VCaP (cell line): ENCODE results near the gene TREX2.

Experiments used
- H3K27ac ChIP-seq: fragments of 450-650 bp; 2 replicates; pipeline ENCODE4 v1.5.1; 2017
- CTCF ChIP-seq: fragments of 450-650 bp; conservative IDR thresholded peaks from 2 replicates; pipeline ENCODE4 v1.5.1; 2017; ENCODE audit warnings: mild to moderate bottlenecking, moderate library complexity

Gene TREX2

DNA sequence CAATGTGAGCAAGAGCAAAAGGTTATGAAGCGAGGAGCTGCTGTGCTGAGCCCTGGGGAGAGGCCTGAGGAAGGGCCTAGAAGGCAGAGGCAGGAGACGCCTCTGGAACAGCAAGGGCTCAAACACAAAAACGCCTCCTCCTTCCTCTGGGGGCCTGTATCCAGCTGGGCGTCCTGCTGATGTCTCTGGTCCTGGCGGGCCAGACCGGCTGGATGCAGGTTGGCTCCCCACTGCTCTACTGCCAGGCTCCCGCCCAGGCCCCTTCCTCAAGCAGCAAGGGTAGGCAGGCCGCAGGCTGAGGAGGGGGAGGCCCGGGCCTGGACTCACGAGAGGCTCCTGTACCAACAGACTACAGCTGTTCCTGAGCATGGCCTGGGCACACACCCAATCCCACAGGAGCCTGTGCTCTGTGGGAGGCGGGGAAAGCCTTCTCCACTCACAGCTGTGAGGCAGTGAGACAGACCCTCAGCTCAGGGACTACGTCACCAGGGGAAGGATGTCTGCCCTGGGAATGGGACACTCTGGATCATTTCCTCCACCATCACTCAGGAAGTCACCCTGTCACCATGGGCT is 22.2 kb upstream of the TREX2 start:
- no peak for TF ChIP-seq CTCF
- no peak overlapping the region for H3K27ac ChIP-seq

- H3K27ac ChIP-seq, result no peak overlapping the region
- TF ChIP-seq CTCF, result no peak
Observed at GRCh38 chrX:153465691-153466380, 20.0 kb upstream of the TREX2 start.

- H3K27ac ChIP-seq, result no peak overlapping the region; the same call in 1 of the 2 replicates
- no peak for TF ChIP-seq CTCF
Observed at GRCh38 chrX:153464116-153464515, 18.3 kb upstream of the TREX2 start.

GRCh38 chrX:153463556-153463955 is 17.7 kb upstream of the TREX2 start:
- TF ChIP-seq CTCF, result no peak
- peak overlapping the region; percentile 23 for H3K27ac ChIP-seq

DNA sequence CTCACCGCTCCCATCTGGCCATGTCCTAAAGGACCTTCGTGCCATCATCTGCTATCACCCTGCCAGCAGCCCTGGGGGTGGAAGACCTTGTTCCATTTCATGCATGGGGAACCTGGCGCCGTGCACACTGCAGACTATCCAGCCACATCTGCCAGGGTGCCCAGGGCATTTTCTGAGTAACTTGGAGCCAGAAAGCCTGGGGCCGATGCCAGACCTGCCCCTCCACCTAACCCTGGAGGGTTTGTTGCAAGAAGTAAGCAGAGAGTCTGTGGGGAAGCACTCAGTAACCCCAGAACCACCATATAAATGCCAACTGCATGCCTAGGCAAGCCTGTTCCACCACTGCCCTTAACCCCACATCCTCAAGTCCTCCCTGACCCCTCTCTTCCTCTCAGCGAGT is 17.2 kb upstream of the TREX2 start:
- H3K27ac ChIP-seq, result peak overlapping the region; percentile 23
- no peak for TF ChIP-seq CTCF

DNA sequence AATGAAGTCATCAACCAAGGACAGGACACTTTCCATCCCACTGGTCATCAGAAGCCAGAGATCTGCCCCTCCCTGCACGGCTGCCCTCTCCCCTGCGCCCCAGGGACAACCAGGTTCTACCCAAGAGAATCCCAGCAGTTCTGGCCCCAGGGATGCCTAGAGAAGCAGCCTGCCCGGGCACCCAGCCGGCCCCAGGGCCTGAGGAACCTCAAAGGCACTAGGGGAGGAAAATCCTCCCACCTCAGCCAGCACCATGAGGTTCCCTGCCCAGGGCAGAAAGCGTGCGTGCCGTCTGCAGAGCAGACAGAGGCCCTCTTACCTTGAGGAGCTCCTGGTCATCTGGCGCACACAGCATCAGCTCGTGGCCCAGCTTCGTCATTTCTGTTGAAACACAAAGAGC is 16.4 kb upstream of the TREX2 start:
- H3K27ac ChIP-seq, result peak overlapping the region; percentile 23; the same call in 1 of the 2 replicates
- no peak for TF ChIP-seq CTCF

- peak; percentile 86 for TF ChIP-seq CTCF
Observed at GRCh38 chrX:153460826-153461225, 15.0 kb upstream of the TREX2 start.

More at GRCh38 chrX:153460826-153461225, 15.0 kb upstream of the TREX2 start:
- H3K27ac ChIP-seq, result no peak overlapping the region
